H1 (cell line): ENCODE results near the gene NAA50. TPM values are rescaled to one million over a fixed set of nuclear protein-coding genes. Genes with fewer than 3 reads are reported as not detected.

Experiments
- CTCF ChIA-PET: fragments of 300-600 bp; sonication (Branson Sonifier 250); formaldehyde crosslinking; loops from one replicate; lab custom pipeline; 2021; ENCODE audit not compliant: partially characterized antibody; lab: Charles Lee
- POLR2A ChIA-PET: fragments of 300-600 bp; sonication (Branson Sonifier 250); formaldehyde crosslinking; loops from one replicate; lab custom pipeline; 2021; ENCODE audit warnings: inconsistent platforms; ENCODE audit not compliant: partially characterized antibody; lab: Charles Lee
- DNase-seq, 2 experiments: peaks; one replicate each; pipeline versions ENCODE4 v3.0.0 to v3.0.0-alpha.2; 2010 to 2022; ENCODE audit warnings: low spot score in 2 of 2, low read depth in 1 of 2, mixed read lengths in 1 of 2
- FAIRE-seq: peaks from 2 replicates; lab custom pipeline; 2011; peaks lifted over from hg19 to GRCh38; lab: Jason Lieb, UNC
- H2AFZ ChIP-seq: 2 replicates; pipeline ENCODE4 v1.8.1; 2012; ENCODE audit warnings: low read length, inconsistent platforms
- H2AK5ac ChIP-seq: 2 replicates; pipeline ENCODE4 v1.6.1; 2013; ENCODE audit warnings: low read depth, low read length
- H2BK120ac ChIP-seq: replicated peaks from 2 replicates; pipeline ENCODE3; 2013; ENCODE audit warnings: low read depth, low read length, inconsistent platforms
- H2BK12ac ChIP-seq: 2 replicates; pipeline ENCODE4 v1.6.1; 2013; ENCODE audit warnings: low read depth, low read length
- H2BK15ac ChIP-seq: 2 replicates; pipeline ENCODE4 v1.6.1; 2013; ENCODE audit warnings: low read length
- H2BK20ac ChIP-seq: 2 replicates; pipeline ENCODE4 v1.6.1; 2013; ENCODE audit warnings: low read length
- H2BK5ac ChIP-seq: 2 replicates; pipeline ENCODE4 v1.6.1; 2013; ENCODE audit warnings: low read depth, low read length
- H3K14ac ChIP-seq: 2 replicates; pipeline ENCODE4 v1.6.1; 2013; ENCODE audit warnings: inconsistent platforms; ENCODE audit not compliant: insufficient read length
- H3K18ac ChIP-seq: 2 replicates; pipeline ENCODE4 v1.6.1; 2013; ENCODE audit warnings: low read length; ENCODE audit errors: extremely low read depth
- H3K23ac ChIP-seq: 2 replicates; pipeline ENCODE4 v1.6.1; 2013; ENCODE audit warnings: inconsistent platforms; ENCODE audit not compliant: insufficient read length
- H3K23me2 ChIP-seq: 2 replicates; pipeline ENCODE4 v1.6.1; 2013; ENCODE audit warnings: low read depth, low read length
- H3K27ac ChIP-seq: 2 replicates; pipeline ENCODE4 v1.6.1; 2011; ENCODE audit warnings: low read depth, low read length, inconsistent platforms
- H3K27me3 ChIP-seq, 4 experiments: replicated peaks in 1 of 4; 1 replicate in 1 of 4; 2 replicates in 3 of 4; pipeline versions ENCODE4 v1.6.1 to v1.8.1; 2011 to 2013; ENCODE audit warnings: low read length in 3 of 4, mild to moderate bottlenecking in 3 of 4, inconsistent platforms in 2 of 4, mixed read lengths in 2 of 4, moderate library complexity in 1 of 4; ENCODE audit not compliant: control insufficient read depth in 3 of 4, insufficient read depth in 3 of 4; ENCODE audit errors: extremely low read depth in 1 of 4
- H3K36me3 ChIP-seq, 4 experiments: 2 replicates each; pipeline versions ENCODE4 v1.6.1 to v1.8.1; 2011 to 2013; ENCODE audit warnings: mild to moderate bottlenecking in 4 of 4, low read length in 3 of 4, moderate library complexity in 2 of 4, control low read depth in 1 of 4, inconsistent platforms in 1 of 4; ENCODE audit not compliant: insufficient read depth in 4 of 4, control insufficient read depth in 2 of 4
- H3K4ac ChIP-seq: replicated peaks from 2 replicates; pipeline ENCODE3; 2013; ENCODE audit warnings: low read length, low read depth, mixed read lengths, inconsistent platforms; ENCODE audit not compliant: insufficient read length
- H3K4me1 ChIP-seq, 4 experiments: replicated peaks in 1 of 4; 1 replicate in 1 of 4; 2 replicates in 3 of 4; pipeline versions ENCODE4 v1.6.1 to v1.8.1; 2011 to 2013; ENCODE audit warnings: low read length in 3 of 4, inconsistent platforms in 2 of 4, mixed read lengths in 1 of 4; ENCODE audit not compliant: insufficient read depth in 4 of 4, control insufficient read depth in 3 of 4
- H3K4me2 ChIP-seq, 2 experiments: 2 replicates each; pipeline versions ENCODE4 v1.6.1 to v1.8.1; 2011 to 2013; ENCODE audit warnings: low read depth in 2 of 2, low read length in 2 of 2, control low read depth in 1 of 2, inconsistent platforms in 1 of 2, mild to moderate bottlenecking in 1 of 2; ENCODE audit not compliant: insufficient read depth in 1 of 2
- H3K4me3 ChIP-seq, 4 experiments: fragments of 200-600, 300-600 bp in 1 of 4; sonication (generic), shearing (Covaris generic), sonication (Bioruptor Twin) in 1 of 4; 2 replicates each; pipeline versions ENCODE4 v1.5.1 to v1.8.1; 2011 to 2016; ENCODE audit warnings: low read length in 4 of 4, low read depth in 3 of 4, control low read depth in 2 of 4, inconsistent platforms in 2 of 4, mild to moderate bottlenecking in 2 of 4, mixed read lengths in 1 of 4, moderate library complexity in 1 of 4; ENCODE audit not compliant: insufficient read depth in 2 of 4; ENCODE audit errors: extremely low read depth in 1 of 4
- H3K56ac ChIP-seq: replicated peaks from 2 replicates; pipeline ENCODE3; 2013; ENCODE audit warnings: low read depth, mild to moderate bottlenecking, mixed read lengths, low read length, inconsistent platforms; ENCODE audit not compliant: insufficient read length
- H3K79me1 ChIP-seq: 2 replicates; pipeline ENCODE4 v1.6.1; 2013; ENCODE audit warnings: low read depth, low read length, control low read depth
- H3K79me2 ChIP-seq, 2 experiments: 2 replicates each; pipeline versions ENCODE4 v1.6.1 to v1.8.1; 2012 to 2013; ENCODE audit warnings: low read length in 2 of 2, mild to moderate bottlenecking in 2 of 2, inconsistent platforms in 1 of 2; ENCODE audit not compliant: insufficient read depth in 2 of 2, control insufficient read depth in 1 of 2
- H3K9ac ChIP-seq, 4 experiments: replicated peaks in 1 of 4; 1 replicate in 1 of 4; 2 replicates in 3 of 4; pipeline versions ENCODE4 v1.6.1 to v1.8.1; 2011 to 2013; ENCODE audit warnings: low read depth in 3 of 4, low read length in 3 of 4, control low read depth in 2 of 4, mild to moderate bottlenecking in 2 of 4, moderate library complexity in 2 of 4, inconsistent platforms in 1 of 4; ENCODE audit errors: extremely low read depth in 1 of 4
- H3K9me3 ChIP-seq, 2 experiments: 2 replicates each; pipeline versions ENCODE4 v1.6.1 to v1.8.1; 2012 to 2013; ENCODE audit warnings: mild to moderate bottlenecking in 2 of 2, moderate library complexity in 2 of 2, control low read depth in 1 of 2, inconsistent platforms in 1 of 2, low read depth in 1 of 2, low read length in 1 of 2, mixed read lengths in 1 of 2; ENCODE audit not compliant: insufficient read depth in 2 of 2
- H4K20me1 ChIP-seq, 2 experiments: replicated peaks in 1 of 2; 2 replicates each; pipeline versions ENCODE3 to v1.8.1; 2011 to 2013; ENCODE audit warnings: inconsistent platforms in 2 of 2, low read length in 2 of 2, mild to moderate bottlenecking in 1 of 2; ENCODE audit not compliant: insufficient read depth in 2 of 2, control insufficient read depth in 1 of 2
- H4K5ac ChIP-seq: 2 replicates; pipeline ENCODE4 v1.6.1; 2013; ENCODE audit warnings: low read length, low read depth, mixed read lengths, inconsistent platforms; ENCODE audit not compliant: insufficient read length
- H4K8ac ChIP-seq: 2 replicates; pipeline ENCODE4 v1.8.0; 2013; ENCODE audit warnings: mild to moderate bottlenecking, moderate library complexity, low read length, inconsistent platforms; ENCODE audit not compliant: insufficient read depth; ENCODE audit errors: extremely low read depth
- H4K91ac ChIP-seq: replicated peaks from 2 replicates; pipeline ENCODE3; 2013; ENCODE audit warnings: low read length, mixed read lengths, inconsistent platforms; ENCODE audit not compliant: insufficient read length
- BACH1 ChIP-seq: IDR thresholded peaks from 2 replicates; pipeline ENCODE4 v1.6.1; 2012; ENCODE audit warnings: low read length, improper control_type of control experiment
- CHD2 ChIP-seq: IDR thresholded peaks from 2 replicates; pipeline ENCODE4 v1.6.1; 2012; ENCODE audit warnings: low read length, improper control_type of control experiment
- CTBP2 ChIP-seq: IDR thresholded peaks from 2 replicates; pipeline ENCODE4 v1.7.0; 2011; ENCODE audit warnings: borderline replicate concordance, mild to moderate bottlenecking, moderate library complexity, mixed read lengths, low read length; ENCODE audit not compliant: insufficient read depth, insufficient read length
- EP300 ChIP-seq, 2 experiments: IDR thresholded peaks; 1 replicate in 1 of 2; 2 replicates in 1 of 2; pipeline ENCODE4 v1.6.1; 2011 to 2012; ENCODE audit warnings: low read depth in 2 of 2, low read length in 2 of 2, mild to moderate bottlenecking in 2 of 2, borderline replicate concordance in 1 of 2, inconsistent platforms in 1 of 2, moderate library complexity in 1 of 2
- JUN ChIP-seq: IDR thresholded peaks from 2 replicates; pipeline ENCODE4 v1.6.1; 2011; ENCODE audit warnings: low read depth, mild to moderate bottlenecking, improper control_type of control experiment, low read length
- KDM4A ChIP-seq: IDR thresholded peaks from one replicate; pipeline ENCODE4 v1.7.1; 2012; ENCODE audit warnings: low read depth, mild to moderate bottlenecking, moderate library complexity, low read length, inconsistent platforms; ENCODE audit not compliant: severe bottlenecking
- POU5F1 ChIP-seq: IDR thresholded peaks from 2 replicates; pipeline ENCODE4 v1.6.1; 2011; ENCODE audit warnings: low read depth, mild to moderate bottlenecking, low read length, moderate library complexity
- RAD21 ChIP-seq, 2 experiments: IDR thresholded peaks in 1 of 2; conservative IDR thresholded peaks in 1 of 2; 2 replicates each; pipeline ENCODE4 v1.6.1; 2011; ENCODE audit warnings: low read depth in 2 of 2, low read length in 2 of 2, improper control_type of control experiment in 1 of 2, inconsistent platforms in 1 of 2, mild to moderate bottlenecking in 1 of 2, moderate library complexity in 1 of 2
- SIN3A ChIP-seq, 2 experiments: IDR thresholded peaks in 1 of 2; conservative IDR thresholded peaks in 1 of 2; 2 replicates each; pipeline ENCODE4 v1.6.1; 2011 to 2012; ENCODE audit warnings: low read length in 2 of 2, improper control_type of control experiment in 1 of 2, low read depth in 1 of 2, mild to moderate bottlenecking in 1 of 2
- TAF7 ChIP-seq: optimal IDR thresholded peaks from 2 replicates; pipeline ENCODE3; 2011; ENCODE audit warnings: low read depth, mild to moderate bottlenecking, inconsistent platforms, low read length, moderate library complexity, borderline replicate concordance
- TBP ChIP-seq: IDR thresholded peaks from 2 replicates; pipeline ENCODE4 v1.6.1; 2011; ENCODE audit warnings: low read depth, low read length, improper control_type of control experiment
- TEAD4 ChIP-seq: IDR thresholded peaks from 2 replicates; pipeline ENCODE4 v1.6.1; 2012; ENCODE audit warnings: low read depth, low read length, inconsistent platforms, mixed read lengths
- ZNF274 ChIP-seq: IDR thresholded peaks from 2 replicates; pipeline ENCODE4 v1.7.0; 2012; ENCODE audit warnings: low read length, borderline replicate concordance; ENCODE audit errors: extremely low read depth
- polyA plus RNA-seq, 7 experiments: library from polyadenylated mRNA; depleted of rRNA in 3 of 7; stranded (reverse) in 5 of 7; unstranded in 2 of 7; fragments of >200 nt in 5 of 7; fragments of 200-250 nt in 2 of 7; gene quantifications; 1 replicate in 5 of 7; 2 replicates in 1 of 7; 4 replicates in 1 of 7; pipeline versions ENCODE4 v1.2.1 to v1.2.3, GENCODE V29; 2011 to 2013; ENCODE audit warnings: missing spikeins in 2 of 7, mixed read lengths in 2 of 7
- total RNA-seq: library from RNA; stranded (reverse); fragmentation: NEBNext Ultra II Directional; extraction: Animal tissue kit (Norgen Biotek cat#: 25700); gene quantifications from 2 replicates; pipeline ENCODE4 v1.2.1, GENCODE V29; 2021

NAA50 gene
- total and polyA plus RNA-seq, 2 of the 8 experiments (the other 6 are each of a cell fraction or from before 2014, with no cell fraction given), result 46.6 to 231 TPM

GRCh38 chr3:113751141-113751540 is 5.1 kb upstream of the NAA50 start:
- Histone ChIP-seq H3K4me1 (peaks cover 0 to 3% (median 3%) of the 10 kb centered on the region in 4 experiments; a peak in 5 of 7 replicates), H2BK5ac (no peak overlapping the region), H3K4ac (no peak overlapping the region), H3K9ac (no peak overlapping the region), H4K91ac (no peak overlapping the region), H4K5ac (no peak overlapping the region), H4K20me1 (no peaks in the 10 kb centered on the region), H3K4me3 (no peak overlapping the region), H3K79me1 (no peaks in the 10 kb centered on the region), H2BK20ac (no peak overlapping the region), H3K9me3 (no peaks in the 10 kb centered on the region), H2BK120ac (no peak overlapping the region), H3K27me3 (no peaks in the 10 kb centered on the region), H2AK5ac (no peak overlapping the region), H3K79me2 (peaks cover 0 to 83% of the 10 kb centered on the region in 2 experiments; a peak in 2 of 4 replicates), H3K23me2 (peaks cover 10% of the 10 kb centered on the region), H3K36me3 (no peaks in the 10 kb centered on the region), H2BK15ac (no peak overlapping the region), H4K8ac (no peak overlapping the region), H3K23ac (no peak overlapping the region), H2BK12ac (no peak overlapping the region), H3K27ac (no peak overlapping the region), H2AFZ (no peak overlapping the region), H3K14ac (no peak overlapping the region), H3K56ac (no peak overlapping the region), H3K18ac (no peak overlapping the region), H3K4me2 (no peak overlapping the region)
- ChIA-PET POLR2A (interaction anchor here (1.3 kb wide), 1 partner anchor 15 kb away, joined by 3 read pairs; no protein-coding TSS in a partner anchor), CTCF (interaction anchor here (1.7 kb wide), 1 partner anchor 12 kb away, joined by 3 read pairs; no protein-coding TSS in a partner anchor)
- no peak for TF ChIP-seq CHD2
- TF ChIP-seq TEAD4, result no peak
- TF ChIP-seq JUN, result no peak
- no peak for TF ChIP-seq CTBP2
- TF ChIP-seq TAF7, result no peak
- no peak for TF ChIP-seq SIN3A (conservative IDR thresholded peaks at IDR 0.05 in 1 of 2, IDR thresholded peaks at IDR 0.05 in 1 of 2; ENCODE audit: low read depth in 1 of 2, low read length in 2 of 2)
- TF ChIP-seq TBP, result no peak
- TF ChIP-seq POU5F1, result no peak
- TF ChIP-seq KDM4A, result no peak
- TF ChIP-seq RAD21 (IDR thresholded peaks at IDR 0.05 in 1 of 2, conservative IDR thresholded peaks at IDR 0.05 in 1 of 2; ENCODE audit: low read depth in 2 of 2, low read length in 2 of 2), result no peak
- TF ChIP-seq ZNF274, result no peak
- no peak for TF ChIP-seq BACH1
- TF ChIP-seq EP300 (IDR thresholded peaks at IDR 0.05; ENCODE audit: borderline replicate concordance in 1 of 2, low read depth in 2 of 2, low read length in 2 of 2), result no peak
- FAIRE-seq (no peak), DNase-seq (no peak)
